NCI-H1694 treated with DMSO at 0.1 percent for 48 hours (cell line): ENCODE data around the gene HOXC10.

Source experiments
- DNase-seq: peaks from one replicate; lab custom pipeline; 2025; lab: John Stamatoyannopoulos, UW

The HOXC10 gene

GRCh38 chr12:54004063-54004840 is 19.3 kb downstream of the HOXC10 start:
- no peak for DNase-seq

DNA sequence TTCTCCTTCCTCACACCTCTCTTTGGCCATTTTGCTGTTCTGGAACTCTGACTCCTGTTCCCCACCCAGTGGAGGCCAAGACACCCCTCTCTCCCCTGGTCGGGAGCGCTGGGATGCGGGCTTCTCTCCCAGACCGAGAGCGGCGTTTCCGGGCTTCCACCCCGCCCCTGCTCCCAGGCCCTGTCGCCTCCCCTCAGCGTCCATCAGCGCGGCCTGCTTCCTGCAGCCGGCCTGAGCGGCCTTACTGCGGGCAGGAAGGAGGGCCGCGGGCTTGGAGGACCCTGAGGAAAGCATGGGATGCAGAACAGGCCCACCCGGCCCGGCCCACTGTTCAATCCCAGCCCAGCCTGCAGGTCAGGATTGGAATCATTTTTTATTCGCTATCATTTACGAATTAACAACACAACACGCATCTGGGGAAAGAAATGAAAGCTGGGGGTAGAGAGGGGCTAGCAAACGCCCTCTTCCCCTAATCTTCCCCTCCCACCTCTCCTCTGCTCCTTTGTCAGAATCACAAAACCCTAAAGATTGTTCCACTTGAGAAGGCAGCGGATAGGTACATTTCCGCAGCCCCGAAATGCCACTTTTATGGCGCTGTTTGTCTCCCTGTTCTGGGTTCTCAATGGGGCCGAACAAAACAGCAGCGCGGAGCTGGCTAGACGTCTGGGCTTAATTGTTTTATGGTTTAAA is 20.0 kb downstream of the HOXC10 start:
- no peak for DNase-seq

GRCh38 chr12:54005531-54005852 is 20.5 kb downstream of the HOXC10 start:
- no peak for DNase-seq

DNA sequence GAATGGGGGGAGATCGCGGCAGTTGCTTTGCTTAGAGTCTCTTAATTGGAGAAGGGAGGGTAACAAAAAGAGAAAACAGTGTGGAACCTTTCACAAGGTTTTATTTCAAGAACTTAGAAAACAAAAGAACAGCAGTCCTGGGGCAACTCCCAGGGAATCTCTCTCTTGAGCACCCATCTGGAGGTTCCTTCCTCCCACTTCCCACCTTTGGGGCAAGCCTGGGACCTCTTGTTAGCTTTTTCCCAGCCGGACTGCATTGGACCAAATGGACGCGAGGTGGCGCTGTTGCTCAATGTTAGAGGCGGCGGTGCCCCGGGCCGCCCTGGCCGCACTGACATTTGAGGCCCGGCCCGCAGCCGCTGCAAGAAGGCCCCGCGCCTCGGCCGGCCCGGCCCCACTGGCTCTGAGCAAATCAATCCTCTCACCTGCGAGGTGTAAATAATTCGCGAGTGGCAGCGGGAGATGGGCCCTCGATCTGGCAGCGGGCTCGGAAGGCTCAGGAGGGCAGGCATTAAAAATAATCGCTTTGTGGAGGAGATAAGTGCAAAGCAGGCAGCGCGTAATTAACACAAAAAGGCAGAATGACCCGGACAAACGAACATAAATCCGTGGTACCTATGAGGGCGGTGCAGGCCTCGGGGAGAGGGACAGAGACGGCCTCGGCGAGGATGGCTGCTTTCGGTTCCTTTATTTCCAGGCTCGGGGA is 21.1 kb downstream of the HOXC10 start:
- peak; percentile 53 for DNase-seq

DNA sequence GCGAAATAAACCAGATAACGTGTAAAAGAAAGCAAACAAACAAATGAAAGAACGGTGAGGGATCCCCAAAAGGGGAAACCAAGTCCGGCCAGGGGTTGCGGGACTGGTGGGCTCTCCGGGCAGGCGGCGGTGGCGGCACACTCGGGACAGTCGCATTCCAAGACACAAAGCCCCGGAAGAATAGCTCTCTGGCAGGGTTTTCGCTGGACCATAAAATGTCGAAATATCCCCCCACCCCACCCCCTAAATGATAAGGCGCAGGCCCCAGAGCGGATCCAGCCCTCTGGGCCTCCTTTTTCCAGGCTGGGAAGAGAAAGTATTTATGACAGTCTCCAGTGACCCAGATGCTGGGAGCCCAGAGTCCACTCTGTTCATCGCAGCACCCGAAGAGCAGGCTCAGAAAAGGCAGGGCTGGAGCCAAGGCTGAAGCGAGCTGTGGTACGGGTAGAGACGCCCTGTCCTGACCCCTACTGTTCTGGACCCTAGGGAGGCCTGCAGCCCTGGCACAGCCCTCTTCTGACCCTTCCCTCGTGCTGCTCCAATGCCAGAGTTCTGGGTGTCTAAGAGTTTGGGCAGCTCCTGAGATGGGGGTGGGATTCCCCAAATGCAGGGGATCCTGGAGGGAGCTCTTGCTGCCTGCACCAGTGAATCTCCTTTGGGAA is 21.7 kb downstream of the HOXC10 start:
- DNase-seq = no peak

DNA sequence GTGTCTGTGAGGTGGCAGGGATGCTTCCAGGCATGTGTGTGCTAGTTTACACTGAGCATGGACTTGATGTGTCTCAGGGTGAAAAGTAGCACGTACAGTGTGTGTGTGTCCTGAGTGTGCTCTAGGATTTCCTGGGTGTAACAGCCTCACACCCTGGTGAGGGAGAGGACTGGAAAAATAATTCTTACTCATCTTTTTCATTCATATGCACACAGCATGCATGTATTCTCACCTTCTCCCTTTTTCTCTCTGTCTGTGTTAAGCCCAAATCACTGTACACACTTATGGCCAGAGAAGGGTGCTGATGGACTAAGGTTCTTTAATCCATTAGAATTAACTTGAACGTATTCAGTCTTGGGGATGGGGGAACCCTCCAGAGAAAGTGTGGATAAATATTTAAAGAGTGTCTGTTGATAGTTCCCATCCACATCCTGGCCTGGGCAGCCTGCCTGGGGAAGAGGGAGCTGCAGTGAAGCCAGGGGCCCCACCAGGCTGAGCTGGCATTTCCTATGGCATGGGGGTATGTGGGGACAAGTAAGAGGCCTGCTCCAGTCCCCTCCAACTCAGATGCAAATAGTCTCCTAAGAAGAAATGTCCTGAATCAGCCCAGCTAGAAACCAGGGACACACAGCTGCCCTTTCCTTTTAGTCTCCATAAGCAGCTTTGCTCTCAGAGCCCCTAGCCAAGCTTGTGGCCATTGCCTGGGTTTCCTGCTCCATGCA is 22.8 kb downstream of the HOXC10 start:
- no peak for DNase-seq

DNA sequence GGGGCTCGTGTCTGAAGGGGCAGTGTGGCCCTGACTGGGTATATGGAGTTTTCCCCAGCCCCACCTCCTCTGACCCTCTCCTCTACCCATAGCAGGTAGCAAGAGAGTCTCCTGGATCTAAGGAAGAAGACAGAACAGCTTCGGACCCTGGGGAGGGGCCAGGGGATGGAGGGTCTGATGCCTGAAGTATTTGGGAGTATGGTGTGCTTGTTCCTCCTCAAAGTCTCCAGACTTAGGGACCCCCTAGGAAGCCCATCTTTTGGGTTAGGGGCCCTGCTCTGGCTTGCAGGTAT is 23.3 kb downstream of the HOXC10 start:
- no peak for DNase-seq

DNA sequence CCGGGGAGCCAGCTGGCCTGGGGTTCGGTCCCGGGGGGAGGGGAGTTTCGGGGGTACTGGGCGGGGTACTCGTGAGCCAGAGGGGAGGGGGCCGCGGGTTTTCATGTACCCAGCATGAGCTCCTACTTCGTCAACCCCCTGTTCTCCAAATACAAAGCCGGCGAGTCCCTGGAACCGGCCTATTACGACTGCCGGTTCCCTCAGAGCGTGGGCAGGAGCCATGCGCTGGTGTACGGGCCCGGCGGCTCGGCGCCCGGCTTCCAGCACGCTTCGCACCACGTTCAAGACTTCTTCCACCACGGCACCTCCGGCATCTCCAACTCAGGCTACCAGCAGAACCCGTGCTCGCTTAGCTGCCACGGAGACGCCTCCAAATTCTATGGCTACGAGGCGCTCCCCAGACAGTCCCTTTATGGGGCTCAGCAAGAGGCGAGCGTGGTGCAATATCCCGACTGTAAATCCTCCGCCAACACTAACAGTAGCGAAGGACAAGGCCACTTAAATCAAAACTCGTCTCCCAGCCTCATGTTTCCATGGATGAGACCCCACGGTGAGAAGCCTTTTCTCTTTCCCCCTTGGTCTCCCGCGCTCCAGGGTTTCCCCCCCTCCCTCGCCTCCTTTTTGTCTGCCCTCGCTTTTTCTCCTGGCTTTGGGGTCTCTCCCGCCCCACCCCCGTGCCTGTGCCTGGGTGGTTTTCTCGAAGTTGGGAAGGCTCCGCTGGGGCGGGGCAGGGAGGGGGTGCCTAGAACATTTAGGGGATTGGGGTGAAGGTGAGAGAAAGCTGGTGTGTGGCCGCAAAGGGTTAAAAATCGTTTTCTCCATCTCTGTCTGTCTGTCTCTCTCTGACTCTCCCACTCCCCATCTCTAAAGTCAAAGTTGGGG is 24.5 kb downstream of the HOXC10 start:
- DNase-seq = no peak

GRCh38 chr12:54010053-54010971 is 25.4 kb downstream of the HOXC10 start:
- no peak for DNase-seq

DNA sequence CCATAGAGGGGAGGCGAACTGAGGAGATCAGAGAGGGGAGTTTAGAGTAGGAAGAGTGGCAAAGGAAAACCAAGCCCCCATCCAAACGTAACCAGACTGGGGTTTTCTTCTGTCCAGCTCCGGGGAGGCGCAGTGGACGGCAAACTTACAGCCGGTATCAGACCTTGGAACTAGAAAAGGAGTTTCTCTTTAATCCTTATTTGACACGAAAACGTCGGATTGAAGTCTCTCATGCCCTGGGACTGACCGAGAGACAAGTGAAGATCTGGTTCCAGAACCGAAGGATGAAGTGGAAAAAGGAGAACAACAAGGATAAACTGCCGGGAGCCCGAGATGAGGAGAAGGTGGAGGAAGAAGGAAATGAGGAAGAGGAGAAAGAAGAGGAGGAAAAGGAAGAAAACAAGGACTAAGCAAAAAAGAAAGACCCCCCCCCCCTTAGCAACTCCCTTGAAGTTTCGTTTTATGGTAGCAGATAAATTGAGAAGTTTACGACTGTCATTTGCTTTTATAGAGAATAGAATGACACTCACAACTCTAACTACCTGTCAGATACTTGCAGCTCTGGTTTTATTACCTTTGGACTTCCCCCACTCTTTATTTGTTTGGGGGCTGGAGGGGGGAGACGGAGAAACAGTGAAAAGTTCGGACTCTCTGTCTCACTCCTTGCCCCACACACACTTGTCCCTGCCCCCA is 26.2 kb downstream of the HOXC10 start:
- DNase-seq = no peak

DNA sequence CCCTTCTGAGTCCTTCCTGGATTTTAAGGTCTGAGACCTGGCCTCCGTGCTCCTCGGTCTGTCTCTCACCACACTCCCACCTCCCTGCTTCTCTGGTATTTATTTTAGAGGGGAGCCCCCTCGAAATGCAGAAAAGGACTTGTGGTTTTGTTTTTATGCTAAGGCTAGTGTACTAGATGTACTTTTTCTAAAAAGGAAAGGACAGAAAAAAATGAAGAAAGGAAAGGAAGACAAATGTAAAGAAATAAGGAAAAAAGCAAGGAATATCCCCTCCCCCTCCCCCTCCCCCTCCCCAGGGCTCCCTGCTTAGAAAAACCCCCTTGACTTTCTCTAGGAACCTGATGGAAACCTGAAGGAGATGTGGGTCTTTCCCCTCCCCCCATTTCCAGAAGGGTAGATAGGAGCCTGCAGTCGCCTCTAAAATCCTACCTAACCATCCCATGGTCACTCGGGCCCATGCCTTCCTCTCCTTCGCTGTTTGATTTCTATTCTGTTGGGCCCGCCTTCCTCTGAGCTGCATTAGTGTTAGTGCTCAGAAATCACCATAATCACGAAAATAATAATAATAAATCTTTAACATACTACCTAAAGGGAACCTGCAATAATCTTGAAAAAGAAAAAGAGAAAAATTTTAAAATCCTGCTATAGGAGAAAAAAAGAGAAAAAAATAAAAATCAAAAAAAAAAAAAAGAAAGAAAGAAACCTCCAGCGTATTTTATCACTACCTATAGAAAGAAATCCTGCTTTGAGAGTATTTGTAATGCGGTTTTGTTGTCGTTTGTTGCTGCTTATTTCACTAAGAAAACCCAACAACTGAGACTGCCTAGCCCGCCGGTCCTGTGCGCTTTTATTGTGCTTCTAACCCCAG is 27.0 kb downstream of the HOXC10 start:
- no peak for DNase-seq

DNA sequence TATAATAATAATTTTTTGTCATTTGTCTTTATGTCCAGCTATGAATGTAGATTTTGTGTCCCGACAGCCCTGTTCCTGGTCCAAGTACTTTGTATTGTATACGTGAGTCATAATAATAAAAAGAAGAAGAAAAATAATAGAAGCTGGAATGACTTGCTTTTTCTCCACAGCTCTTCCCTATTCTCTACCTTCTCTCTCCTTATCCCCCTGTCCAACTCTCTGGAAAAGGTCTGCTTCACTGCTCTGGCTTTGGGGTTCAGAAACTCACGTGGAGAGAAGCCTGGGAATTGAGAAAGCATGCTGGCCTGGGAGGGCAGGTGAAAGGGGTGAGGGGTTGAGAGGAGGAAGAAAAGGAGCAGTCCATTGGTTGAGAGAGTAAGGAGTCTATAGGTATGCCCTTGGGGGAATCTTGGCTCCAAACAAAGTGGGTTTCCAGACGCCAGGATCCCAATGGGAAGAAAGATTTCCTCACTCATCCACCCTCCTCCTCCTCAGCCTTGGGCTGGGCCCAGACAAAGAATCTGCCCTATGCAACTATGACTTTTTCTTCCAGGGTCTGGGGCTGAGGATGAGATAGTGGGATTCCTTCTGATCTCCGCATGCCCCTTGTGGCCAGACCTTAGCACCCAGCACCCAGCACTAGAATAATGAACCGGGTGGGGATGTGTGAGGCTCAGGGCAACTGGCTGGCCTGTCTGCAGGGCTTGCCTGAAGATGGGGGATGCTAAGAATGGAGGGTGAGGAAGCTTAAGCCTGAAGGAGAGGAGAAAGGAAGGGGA is 27.9 kb downstream of the HOXC10 start:
- no peak for DNase-seq

DNA sequence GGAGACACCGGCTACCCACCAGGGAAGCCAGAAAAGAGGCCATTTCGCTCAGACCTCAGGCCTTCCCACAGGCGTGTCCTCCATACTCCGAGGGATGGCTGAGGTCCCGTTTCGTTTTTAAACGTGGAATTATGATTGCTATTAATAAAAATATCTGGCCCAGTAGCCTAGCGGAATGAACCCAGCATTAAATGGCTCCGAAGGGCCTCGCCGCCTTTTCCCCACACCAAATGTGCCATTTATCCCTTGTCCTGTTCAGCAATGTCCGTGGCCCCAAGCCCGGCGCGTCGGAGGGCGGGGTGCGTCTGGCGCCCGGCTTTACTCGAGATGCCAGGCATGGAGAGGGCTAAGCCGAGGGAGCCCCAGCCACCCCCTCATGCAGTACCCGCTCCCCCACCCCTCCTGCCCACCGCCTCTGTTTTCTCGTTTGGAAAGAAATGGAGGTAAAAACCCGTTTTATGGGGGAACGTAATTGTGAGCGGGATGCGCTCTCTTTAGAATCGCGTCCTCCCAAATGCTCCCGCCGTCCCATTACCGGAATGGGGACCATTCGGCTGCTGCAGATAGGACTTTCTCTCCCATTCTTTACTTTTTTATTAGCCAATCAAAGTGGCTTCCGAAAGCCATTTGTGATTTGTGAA is 29.6 kb downstream of the HOXC10 start:
- DNase-seq = no peak

- no peak for DNase-seq
Measured at GRCh38 chr12:54015018-54015931, 30.3 kb downstream of the HOXC10 start.

GRCh38 chr12:54016051-54016450 is 31.1 kb downstream of the HOXC10 start:
- DNase-seq = no peak

DNA sequence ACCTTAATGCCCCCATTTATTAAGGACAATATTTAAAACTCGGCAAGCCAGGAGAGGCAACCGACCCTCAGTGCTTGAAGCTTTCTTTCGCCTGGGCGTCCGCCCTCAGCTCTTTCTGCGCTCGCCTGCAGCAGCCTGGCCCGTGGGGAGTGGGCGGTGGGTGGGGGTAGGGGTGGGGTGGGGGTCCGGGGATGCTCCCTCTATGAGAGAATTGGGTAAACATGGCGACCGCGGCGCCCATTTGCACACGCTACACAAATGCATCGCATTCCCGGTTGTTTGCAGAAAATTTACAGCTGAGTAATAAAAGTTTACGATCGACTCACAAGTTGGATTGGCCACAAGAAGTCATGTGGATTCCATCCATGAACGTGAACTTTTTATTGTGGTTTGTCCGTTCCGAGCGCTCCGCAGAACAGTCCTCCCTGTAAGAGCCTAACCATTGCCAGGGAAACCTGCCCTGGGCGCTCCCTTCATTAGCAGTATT is 31.6 kb downstream of the HOXC10 start:
- DNase-seq = peak; percentile 38
